Measurements from ENCODE around the gene TAS1R3.

DNA sequence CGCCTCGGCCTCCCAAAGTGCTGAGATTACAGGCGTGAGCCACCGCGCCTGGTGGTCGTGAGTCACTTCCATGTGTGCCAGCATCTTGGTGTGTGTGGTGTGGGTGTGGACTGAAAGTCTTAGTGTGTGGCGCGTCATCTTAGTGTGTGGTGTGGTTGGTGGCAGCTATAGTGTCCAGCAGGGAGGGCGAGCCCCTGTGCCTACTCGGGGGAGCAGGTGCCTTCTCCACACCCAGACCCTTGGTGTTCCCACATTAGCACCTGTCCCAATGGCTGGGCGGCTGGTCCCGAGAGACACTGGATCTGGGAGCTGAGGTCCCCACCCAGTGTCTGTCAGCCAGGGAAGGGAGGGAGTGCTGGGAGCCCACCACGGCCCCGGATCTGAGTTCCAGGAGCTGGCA is 48.1 kb upstream of the TAS1R3 start:
- TF ChIP-seq POLR2A (IDR thresholded peaks at IDR 0.05) = no peak
- TF ChIP-seq, protein P1, sequence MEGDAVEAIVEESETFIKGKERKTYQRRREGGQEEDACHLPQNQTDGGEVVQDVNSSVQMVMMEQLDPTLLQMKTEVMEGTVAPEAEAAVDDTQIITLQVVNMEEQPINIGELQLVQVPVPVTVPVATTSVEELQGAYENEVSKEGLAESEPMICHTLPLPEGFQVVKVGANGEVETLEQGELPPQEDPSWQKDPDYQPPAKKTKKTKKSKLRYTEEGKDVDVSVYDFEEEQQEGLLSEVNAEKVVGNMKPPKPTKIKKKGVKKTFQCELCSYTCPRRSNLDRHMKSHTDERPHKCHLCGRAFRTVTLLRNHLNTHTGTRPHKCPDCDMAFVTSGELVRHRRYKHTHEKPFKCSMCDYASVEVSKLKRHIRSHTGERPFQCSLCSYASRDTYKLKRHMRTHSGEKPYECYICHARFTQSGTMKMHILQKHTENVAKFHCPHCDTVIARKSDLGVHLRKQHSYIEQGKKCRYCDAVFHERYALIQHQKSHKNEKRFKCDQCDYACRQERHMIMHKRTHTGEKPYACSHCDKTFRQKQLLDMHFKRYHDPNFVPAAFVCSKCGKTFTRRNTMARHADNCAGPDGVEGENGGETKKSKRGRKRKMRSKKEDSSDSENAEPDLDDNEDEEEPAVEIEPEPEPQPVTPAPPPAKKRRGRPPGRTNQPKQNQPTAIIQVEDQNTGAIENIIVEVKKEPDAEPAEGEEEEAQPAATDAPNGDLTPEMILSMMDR (IDR thresholded peaks at IDR 0.05) = no peak

Data from lower leg skin (tissue), 3 donors.